Right hindlimb (tissue), 1 donor: ENCODE results near the gene RRAS2.
"Not testable (repeated sequence)": the region's sequence is repeated elsewhere in the genome, so short reads cannot be mapped to it uniquely, and the experiment has no call there.

Experiments used
- DNase-seq: peaks from one replicate; pipeline ENCODE4 v3.0.0-alpha.2; 2018

Gene RRAS2

GRCh38 chr11:14254533-14255237, 104.3 kb downstream of the RRAS2 start:
- DNase-seq = no peak

DNA sequence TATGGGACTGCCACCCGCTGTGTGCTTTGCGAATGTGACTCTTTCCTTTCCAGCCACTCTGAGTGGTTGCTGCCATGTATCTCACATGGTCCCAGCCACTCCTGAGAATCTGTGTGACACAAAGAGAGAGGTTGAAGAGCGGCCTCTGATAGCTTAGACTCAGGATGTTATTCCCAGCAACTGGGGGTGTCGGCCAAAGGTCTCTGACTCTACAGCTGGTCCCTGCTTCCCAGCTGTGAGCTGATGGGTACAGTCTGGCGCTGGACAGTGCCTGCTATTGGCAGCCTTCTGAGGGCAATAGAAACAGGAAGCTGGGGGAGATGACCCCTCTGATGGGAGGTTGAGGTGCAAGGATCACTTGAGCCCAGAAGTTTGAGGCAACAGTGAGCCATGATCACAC, 105.1 kb downstream of the RRAS2 start:
- peak; percentile 53 for DNase-seq

DNA sequence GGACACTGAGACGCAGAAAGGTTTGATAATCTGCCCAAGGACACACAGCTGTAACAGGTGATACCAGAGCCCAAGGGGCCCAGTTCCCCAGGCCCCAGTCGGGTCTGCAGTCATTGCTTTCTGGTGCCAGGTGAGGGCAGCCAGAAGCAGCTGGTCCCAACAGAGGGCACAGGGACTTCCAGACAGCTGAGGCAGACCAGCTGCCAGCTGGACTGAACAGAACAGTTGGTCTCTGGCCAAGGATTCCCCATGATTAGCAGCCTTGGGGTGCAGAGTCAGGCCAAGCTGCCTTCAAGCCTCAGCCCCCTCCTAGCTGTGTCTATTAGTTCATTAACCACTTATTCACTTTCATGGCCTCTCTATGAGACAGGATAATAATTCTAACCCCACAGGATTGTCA, 105.6 kb downstream of the RRAS2 start:
- DNase-seq = peak; percentile 75

GRCh38 chr11:14252501-14252900, 106.5 kb downstream of the RRAS2 start:
- DNase-seq = not testable (repeated sequence)

DNA sequence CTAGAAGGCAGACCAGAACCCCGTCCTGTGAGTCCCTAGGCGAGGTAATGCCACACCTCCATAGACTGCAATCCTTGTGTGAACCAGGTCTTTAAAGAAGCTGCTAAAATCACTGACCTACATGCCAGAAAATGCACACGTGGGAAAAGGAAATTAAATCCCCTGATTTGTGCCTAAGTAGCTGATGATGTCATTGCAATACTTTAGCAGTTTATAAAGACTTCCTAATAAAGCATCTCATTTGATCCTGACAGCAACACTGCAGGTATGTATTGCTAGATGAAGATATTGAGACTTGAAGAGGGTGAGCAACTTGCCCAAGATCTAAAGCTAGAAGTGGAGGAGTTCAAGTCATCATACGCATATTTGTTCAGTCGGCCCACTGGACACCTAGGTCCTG, 107.2 kb downstream of the RRAS2 start:
- DNase-seq = no peak

DNA sequence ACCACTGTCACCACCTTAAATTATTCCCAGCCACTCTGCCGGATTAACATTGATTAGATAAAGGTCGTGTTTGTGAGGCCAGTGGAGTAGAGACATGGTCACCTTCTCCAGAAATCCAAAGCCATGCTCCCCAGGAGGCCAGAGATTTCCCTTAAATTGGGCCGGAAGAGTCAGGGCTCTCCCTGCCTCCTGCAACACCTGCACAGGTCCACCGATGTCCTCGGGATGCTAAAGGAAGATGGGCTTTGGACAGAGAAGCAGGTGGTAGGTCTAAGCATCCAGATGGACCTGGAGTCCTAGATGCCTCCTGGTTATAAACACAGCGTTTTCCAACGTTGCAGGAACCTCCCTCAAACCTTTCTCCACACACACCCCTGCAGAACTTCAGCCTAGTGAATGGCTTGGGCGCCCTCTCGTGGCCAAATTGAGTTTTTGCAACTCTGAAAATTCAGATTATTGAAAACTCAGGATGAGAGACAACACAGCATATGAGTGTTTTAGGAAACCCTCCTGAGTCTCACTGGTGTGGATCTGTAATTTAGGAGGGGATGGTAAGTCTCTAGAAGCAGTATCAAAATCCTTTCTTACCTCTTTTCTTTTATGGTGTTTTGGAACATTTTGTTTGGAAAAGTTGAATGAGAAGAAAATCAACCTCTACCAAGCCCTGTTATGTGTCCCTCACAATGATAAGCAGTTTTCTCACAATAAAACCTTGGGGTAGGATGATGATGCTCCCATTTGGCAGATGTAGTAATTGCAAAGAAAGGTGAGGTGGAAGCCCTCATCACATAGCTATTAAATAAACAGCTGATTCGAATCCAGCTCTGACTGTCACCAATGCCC, 109.6 kb downstream of the RRAS2 start:
- peak; percentile 71 for DNase-seq

DNA sequence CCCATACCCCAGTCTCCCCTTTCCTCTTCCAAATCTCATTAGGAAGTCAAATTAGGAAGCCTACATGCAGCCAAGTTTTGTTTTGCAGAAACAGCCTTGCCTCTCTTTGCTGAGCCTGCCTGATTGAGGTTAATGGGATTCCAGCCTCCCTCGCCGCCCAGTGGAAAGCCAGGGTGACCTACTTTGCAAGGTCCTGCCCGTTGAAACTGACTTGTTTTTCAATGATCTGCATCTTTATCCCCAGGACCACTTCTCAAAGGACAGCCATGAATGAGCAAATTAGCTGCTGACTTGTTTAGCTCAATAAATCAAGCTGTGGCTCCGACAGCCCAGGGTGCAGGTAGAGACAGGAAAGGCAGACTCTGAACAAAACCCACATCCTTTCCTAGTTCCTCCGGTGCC, 110.4 kb downstream of the RRAS2 start:
- DNase-seq = no peak

DNA sequence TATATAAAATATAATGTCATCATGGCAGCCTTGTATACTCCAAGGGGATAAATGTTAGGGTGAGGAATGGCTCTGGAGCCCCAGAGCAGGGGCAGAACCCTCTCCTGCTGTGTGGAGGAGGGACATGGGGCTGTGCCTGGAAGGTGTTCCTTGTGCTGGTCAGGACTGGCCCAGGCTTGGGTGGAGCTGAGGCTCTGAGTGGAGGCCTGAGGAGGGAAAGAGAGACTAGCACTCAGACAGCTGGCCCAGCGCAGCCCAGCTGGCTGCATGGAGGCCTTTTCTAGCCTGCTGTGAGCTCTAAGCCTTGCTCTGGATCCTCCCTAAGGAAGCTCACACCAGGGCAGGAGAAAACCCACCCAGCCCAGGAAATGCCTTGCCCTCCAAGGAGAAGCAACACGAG, 113.5 kb downstream of the RRAS2 start:
- no peak for DNase-seq

GRCh38 chr11:14244926-14245325, 114.1 kb downstream of the RRAS2 start:
- no peak for DNase-seq

- no peak for DNase-seq
Observed at GRCh38 chr11:14242733-14243132, 116.2 kb downstream of the RRAS2 start.

DNA sequence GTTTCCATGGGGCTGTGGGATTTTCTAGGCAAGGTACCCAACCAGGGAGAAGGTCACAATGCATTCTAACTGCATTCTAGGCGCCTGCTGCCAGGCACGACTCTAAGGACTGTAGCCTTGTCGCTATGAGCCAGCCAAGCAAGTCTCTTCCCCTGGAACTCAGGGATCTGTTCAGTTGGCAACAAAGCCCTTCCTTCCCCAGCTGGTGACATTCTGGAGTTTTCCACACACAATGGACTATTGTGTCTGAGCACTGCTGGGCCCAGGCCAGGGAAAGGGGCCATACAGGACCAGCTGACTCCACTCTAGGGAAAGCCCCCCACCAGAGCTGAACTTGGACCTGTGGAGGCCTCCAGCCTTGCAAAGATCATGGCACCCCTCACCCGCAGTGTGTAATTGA, 116.8 kb downstream of the RRAS2 start:
- peak; percentile 49 for DNase-seq

DNA sequence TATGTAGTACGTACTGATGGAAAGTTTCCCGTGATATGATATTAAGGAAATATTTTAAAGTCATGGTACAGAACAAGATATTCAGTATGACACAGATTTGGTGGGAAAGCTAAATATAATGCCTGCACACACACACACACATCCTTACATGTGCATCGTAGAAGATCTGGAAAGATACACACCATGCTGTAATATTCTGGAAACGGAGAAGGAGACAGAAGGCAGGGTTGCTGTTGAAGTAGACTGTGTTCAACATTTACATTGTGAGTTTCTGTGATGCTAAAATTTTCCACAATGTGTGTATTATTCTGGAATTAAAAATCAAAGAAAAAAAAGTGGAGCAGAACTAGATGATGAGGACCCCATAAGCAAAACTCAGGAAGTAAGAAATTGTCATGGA, 118.0 kb downstream of the RRAS2 start:
- no peak for DNase-seq

DNA sequence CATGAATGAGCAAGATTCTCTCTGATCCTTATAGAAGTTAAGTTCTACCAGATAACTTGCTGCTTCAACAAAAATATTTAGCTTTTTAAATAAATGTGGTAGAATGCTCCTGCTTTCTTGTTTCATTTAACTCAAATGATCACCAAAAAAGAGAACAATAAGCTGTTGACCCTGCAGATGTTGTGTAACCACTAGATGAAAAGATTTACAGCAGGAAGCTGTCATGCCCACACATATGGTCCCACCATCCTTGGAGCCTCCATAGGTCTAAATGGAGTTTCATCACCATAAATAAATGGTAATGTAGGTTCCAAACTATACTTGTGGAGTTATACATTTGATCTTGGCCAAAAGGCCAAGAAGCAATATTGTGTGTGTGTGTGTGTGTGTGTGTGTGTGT, 118.8 kb downstream of the RRAS2 start:
- no peak for DNase-seq

DNA sequence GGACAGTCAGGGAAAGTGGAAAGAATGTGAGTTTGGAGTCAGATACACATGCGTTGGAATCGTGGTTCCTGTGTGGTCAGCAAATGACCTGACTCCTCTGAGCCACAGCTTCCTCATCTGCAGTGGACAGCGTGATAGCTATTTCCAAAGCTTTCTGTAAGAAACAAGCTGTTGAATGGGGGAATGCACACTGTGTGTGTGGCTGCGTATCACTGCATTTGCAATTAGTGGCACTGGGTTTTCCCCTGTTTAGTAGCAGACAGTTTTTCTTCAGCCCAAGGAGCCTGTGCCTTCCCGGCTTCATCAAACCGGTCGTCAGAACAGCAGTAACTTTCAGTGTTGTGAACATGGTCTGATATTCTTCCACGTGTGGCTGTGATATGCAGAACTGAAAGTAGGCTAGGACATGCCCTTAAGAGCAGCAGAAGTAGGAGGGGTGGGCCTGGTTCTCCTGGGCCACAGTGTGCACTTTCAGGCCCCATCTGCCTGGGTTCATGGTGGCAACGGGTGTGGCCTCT, 121.5 kb downstream of the RRAS2 start:
- no peak for DNase-seq

- no peak for DNase-seq
Observed at GRCh38 chr11:14235701-14236100, 123.3 kb downstream of the RRAS2 start.

DNA sequence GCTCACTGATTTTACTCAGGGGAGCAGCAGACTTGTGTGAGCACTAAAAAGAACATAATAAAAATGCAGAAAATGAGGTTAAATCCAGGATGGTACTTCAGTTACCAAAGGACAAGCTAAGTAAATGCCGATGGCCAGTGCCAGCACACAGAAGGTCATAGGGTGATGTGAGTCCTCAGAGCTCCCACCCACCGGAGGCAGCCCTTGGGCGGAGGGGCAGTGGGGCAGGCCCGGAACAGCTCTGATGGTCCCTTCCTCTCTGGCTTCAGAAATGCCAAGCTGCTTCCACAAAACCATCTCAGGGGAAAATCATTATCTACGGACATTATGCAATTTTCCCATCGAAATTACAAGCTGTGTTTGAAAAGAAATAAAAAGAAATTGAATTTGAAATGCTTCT, 124.5 kb downstream of the RRAS2 start:
- DNase-seq = no peak

DNA sequence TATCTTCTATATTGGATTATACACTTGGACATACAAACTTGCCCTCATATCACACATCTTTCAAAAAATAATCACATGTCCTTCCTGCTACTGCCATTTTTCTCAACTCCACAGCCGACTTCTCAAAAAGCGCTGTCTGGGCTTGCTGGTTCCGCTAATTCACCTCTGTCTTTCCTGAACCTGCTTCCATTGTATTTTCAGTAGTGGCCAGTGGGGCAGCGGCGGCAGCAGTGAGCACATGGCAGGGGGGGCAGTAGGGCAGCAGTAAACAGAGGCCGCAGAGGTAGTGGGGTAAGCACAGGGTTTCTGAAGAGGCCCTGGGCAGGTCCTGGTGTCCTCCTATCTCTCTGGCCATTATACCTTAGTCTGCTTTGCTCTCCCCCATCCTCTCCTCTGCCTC, 126.3 kb downstream of the RRAS2 start:
- DNase-seq = no peak

DNA sequence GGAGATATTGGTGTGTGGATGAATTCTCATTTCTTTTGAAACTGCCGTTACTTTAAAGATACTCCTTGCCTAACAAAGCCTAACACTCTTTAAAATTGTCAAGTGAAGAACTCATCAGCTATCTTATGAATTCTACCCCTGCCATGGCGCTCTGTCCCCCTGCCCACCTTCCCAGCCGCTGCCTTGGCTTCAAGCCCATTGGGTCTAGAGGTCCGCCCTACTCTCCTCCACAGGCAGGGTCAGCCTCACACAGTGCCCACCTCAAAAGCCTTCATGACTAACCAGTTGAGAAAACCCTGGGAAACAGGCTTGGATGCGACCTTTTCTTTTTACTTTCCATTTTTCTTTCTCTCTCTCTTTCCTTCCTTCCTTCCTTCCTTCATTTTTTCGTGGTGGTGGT, 128.6 kb downstream of the RRAS2 start:
- DNase-seq = no peak

GRCh38 chr11:14229472-14229871, 129.5 kb downstream of the RRAS2 start:
- DNase-seq = no peak

GRCh38 chr11:14228356-14228755, 130.6 kb downstream of the RRAS2 start:
- DNase-seq = no peak
